NOMO-1 (cell line): Measurements from ENCODE around the gene C1QTNF1.

Experiments
- DNase-seq, 2 experiments: peaks; one replicate each; lab custom pipeline; 2025; ENCODE audit not compliant: unreplicated experiment in 2 of 2; lab: John Stamatoyannopoulos, UW

The C1QTNF1 gene

DNA sequence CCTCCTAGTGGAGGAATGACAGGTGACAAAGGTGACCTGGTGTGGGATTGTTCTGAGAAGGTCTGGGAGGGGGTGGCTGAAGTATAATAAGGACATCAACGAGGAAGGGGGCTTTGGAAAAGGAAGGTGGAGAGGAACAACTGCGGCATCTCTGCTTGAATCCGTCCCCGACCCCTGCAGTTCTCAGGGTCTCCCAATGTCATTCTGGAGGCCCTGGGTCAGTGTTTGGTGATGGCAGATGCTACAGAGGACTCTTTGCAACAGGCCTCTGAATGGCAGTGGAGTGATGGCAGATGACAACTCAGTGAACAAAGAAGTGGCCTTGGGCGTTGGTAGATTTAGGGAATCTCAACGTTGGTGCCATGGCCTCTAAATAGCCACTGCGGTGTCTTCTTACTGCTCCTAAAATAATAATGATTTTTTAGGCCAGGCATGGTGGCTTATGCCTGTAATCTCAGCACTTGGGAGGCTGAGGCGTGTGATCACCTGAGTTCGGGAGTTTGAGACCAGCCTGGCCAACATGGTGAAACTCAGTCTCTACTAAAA is 52.0 kb downstream of the C1QTNF1 start:
- no peak for DNase-seq

DNA sequence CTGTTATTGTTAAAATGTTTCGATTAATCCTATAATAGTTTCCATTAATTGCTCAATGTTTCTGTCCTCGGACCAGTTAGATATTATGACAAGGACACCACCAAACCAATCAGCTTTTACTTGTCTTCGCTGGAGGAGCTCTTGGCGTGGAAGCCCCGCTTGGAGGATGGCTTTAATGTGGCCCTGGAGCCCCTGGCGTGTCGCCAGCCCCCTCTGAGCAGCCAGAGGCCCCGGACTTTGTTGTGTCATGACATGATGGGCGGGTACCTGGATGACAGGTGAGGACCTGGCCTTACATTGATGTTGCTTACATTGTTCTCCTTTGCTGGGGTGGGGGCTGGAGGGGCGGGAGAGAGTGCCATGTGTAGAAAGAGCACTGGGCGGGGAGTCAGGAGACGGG is 53.6 kb downstream of the C1QTNF1 start:
- no peak for DNase-seq

DNA sequence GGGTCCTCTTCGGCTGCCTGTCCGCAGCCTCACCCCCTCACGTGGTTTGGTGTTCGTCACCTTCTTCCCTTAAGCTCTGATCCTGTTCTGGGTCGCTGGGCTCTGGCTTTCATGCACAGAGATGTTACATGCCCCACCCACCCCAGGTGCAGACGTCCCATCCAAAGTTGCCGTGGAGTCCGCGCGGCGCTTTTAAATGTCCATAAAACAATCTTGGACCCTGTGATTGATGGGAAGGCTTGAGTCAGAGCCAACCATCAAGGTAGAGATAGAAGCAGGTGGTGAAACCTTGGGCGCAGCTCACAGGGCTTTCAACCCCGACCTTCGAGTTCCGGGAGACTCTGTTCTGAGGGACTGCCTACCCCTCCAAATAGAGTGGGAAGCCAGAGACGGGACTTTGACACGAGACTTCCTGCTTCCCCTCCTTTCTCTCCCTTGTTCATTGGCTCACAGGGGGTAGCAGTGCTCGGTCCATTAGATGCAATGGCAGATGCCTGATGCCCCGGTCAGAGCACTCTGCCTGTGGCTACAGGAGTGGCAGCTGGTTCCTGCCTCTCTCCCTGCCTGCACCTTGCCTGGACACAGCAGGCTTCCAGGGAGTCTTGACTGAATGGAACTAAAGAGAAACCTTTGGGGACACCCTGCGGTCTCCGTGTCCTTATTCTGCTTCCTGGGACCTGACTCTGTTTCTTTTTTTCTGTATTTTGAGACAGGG is 54.7 kb downstream of the C1QTNF1 start:
- DNase-seq, result no peak

DNA sequence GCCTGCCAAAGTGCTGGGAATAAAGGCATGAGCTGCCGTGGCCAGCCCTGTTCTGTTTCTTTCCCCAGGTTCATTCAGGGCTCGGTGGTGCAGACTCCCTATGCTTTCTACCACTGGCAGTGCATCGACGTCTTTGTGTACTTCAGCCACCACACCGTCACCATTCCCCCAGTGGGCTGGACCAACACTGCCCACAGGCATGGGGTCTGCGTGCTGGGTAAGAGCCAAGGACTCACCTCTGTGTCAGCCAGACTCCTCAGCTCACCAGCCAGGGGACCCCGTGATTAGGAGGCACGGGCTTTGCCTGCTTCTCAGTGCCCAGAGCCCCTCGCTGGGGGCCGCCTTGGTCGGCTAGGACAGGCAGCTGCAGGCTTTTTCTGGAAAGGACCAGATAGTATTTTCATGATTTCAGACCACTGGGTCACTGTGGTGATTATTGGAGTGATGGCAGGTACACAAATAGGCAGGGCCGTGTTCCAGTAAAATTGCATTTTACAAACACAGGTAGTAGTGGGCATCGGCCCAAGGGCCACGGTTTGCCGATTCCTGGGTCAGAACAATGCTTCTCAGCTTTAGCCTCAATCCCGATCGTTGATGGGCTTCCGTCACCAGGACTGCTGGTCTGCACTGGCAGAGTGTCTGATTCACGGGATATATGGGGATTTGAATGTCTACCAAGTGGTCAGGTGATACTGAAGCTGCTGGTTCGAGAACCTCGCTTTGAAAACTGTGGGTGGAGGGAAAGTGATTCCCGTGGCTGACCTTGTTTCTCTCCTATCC is 55.6 kb downstream of the C1QTNF1 start:
- no peak for DNase-seq

DNA sequence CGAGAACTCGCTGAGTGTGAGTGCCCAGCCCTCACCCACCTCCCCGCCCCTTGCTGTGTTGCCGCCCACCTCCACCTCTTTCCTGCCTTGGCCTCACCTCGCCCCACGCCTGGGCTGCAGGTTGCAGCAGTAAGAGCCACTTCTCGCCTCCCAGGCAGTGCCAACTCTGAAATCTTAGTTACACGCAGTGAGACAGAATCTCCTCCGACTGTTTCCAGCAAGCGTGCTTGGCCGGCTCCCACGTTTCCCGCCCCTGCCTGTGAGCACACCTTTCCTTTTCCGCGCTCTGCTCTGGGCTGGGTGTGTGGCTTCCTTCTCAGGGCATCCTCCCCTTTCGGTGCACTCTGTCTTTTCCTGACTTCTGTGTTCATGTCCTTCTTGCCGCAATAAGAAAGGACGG is 56.4 kb downstream of the C1QTNF1 start:
- no peak for DNase-seq

DNA sequence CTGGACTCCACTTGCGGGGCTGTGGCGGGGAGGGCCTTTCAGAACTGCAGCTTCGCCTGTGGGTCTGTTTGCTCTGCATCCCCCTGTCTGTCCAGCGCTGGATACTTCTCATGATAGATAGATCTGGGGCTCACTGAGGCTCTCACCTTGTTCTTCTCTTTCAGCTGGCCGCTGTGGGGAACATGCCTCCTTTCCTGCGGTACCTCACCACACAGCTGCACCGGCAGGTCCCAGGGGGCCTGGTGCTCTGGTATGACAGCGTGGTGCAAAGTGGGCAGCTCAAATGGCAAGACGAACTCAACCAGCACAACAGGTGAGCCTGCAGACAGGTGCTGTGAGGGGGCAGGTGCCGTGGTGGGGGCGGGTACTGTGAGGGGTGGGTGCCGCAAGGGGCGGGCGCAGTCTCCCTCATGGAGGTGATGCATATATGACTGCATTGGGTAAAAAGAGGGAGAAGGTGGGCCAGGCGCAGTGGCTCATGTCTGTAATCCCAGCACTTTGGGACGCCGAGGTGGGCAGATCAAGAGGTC is 56.9 kb downstream of the C1QTNF1 start:
- no peak for DNase-seq

DNA sequence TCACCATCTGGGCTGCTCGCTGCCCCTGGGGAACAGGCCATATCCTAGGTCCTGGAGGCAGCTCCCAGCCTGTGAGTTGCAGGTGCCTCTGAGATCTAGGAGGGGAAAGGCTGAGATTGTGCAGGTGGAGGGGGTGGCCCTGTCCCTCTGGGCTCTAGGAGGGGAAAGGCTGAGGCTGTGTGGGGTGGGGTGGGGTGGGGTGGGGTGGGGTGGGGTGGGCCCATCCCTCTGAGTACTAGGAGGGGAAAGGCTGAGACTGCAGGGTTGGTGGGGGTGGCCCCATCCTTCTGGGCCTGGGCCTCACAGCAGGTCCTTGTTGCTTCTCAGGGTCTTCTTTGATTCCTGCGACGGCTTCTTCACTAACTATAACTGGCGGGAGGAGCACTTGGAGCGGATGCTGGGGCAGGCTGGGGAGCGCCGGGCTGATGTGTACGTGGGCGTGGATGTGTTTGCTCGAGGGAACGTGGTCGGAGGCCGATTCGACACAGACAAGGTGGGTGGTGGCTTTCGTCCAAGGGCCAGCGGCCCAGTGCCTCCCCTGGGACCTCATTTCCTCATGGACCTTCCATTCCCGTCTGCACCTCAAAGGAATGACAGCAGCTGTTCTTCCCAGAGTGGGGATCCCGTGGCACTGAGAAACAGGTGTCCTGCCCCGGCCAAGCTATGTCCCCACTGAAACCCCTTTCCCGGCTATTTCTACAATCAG is 57.8 kb downstream of the C1QTNF1 start:
- no peak for DNase-seq

DNA sequence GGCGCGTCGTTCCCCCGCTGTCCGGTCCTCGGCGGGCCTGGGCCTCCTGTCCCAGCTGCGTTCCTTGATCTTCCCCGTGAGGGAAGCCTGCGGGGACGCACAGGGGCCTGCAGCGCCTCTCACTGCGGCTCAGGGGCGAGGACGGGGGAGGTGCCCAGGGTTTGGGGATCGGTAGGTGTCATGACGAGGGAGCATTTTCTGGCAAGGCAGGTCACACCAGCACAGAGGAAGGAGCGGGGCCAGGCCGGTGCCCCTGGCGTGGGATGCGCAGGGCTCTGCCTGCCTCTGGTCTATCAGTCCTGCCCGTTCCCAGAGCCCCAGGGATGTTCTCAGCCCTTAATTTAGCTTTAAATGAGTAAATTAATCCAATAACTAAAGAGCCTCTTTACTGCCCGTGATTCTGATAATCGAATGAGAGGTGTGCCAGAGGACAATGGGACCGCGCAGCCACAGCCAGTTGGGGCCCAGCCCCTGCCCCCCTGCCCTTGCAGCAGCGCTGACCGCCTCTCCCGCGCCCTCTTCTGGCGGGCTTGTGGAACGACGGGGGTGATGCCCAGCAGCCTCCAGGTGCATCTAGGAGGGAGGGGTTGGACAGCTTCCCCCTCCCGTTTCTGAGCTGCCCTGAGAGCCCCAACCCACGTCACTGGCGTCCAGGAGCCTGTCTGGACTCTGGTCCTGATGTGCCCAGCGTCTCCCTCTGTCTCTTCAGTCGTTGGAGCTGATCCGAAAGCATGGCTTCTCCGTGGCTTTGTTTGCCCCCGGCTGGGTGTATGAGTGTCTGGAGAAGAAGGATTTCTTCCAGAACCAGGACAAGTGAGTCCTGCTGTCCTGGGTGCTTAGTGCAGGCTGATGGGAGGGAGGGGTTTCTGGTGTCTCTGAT is 58.6 kb downstream of the C1QTNF1 start:
- peak; percentile 20 to 25 for DNase-seq

DNA sequence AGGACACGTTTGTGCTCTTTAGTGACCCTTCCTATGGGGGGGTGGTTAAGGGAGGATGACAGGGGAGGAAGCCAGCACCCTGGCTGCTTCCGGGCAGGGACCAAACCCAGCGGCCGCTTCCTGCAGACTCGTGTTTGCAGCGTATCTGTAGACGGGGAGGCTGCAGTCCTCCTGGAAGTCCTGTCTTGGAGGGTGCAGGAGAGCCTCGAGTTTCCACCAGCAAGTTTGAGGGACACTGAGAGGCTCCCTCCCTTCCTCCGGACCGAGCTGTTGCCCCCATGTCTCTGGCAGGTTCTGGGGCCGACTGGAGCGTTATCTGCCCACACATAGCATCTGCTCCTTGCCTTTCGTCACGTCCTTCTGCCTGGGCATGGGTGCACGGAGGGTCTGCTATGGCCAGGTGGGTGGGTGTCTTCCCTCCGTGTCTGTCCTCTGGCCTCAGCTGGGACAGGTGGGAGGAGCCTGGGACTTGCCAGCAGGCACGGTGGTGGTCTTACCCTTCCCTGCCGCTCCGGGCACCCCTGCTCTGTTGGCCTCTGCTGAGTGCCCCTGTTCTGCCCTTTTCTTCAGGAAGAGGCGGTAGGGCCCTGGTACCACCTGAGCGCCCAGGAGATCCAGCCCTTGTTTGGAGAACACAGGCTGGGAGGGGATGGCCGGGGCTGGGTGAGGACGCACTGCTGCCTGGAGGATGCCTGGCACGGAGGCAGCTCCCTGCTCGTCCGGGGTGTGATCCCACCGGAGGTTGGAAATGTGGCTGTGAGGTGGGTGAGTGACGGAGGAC is 59.4 kb downstream of the C1QTNF1 start:
- no peak for DNase-seq

DNA sequence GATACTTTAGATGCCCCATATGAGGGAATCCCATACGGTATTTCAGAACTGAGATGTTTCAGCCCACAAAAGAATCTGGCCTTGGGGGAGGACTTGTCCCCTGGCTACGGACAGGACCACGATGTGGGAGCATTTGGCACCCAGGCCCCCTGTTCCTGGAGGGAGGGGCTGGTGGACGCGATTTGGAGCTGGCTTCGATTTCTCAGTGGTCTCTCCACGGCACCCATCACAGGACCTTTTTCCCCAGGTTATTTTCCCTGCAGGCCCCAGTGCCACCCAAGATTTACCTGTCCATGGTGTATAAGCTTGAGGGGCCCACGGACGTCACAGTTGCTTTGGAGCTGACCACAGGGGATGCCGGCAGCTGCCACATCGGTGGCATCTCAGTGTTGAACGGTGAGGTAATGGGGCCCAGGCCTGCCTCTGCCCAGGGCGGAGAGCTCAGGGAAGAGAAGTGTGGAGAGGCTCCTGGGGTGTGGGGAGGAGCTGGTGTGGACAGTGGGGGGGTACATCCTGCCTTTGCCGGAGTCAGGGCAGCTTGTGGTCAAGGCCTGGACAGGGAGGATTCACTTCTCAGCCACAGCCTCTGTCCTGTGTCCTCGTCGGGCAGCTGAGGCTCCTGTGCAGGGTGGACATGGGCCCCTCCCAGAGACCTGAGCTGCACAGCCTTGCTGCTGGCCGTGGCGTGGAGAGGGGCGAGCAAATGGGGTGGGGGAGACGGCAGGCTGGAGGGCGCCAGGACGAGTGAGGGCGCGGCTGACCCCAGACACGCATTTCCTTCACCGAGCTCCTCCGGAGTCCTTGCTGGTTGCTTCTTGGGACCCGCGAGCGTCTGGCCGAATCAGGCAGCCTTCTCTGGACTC is 60.6 kb downstream of the C1QTNF1 start:
- DNase-seq, result no peak

DNA sequence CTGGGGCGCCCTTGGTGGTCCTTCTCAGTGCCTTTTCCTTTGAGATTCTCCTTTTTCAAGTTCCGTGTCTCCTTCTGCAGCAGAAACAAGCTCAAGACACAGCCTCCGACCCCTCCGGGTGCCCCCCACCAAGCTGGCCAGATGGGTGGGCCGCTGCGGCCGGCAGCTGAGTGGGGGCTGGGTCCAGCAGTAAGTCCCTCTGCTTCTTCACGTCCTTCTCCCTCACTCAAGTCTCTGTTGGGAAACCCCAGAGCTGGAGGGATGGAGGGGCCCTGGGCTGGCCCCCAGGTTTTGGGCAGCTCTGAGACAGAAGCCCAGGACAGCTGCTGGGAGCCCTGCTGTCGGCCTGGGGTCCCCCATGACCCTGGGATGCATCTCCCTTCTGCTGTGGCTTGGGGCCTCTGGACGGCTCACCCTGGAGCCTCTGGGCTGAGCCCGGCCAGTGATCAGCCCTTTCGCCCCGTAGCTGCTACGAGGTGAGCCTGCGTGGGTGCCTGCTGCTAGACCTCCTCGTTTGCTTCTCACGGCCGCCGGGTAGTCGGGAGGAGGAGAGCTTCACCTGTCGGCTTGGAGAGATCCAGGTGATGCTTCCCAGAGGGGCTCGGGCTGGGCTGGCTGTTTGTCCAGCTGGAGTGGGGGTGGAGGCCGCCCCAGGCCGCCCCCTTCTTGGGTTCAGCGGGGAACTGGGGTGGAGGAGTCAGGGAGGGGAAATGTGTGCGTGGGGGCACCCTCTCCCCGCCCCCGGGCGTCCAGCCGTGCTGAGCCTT is 61.4 kb downstream of the C1QTNF1 start:
- DNase-seq, result no peak

DNA sequence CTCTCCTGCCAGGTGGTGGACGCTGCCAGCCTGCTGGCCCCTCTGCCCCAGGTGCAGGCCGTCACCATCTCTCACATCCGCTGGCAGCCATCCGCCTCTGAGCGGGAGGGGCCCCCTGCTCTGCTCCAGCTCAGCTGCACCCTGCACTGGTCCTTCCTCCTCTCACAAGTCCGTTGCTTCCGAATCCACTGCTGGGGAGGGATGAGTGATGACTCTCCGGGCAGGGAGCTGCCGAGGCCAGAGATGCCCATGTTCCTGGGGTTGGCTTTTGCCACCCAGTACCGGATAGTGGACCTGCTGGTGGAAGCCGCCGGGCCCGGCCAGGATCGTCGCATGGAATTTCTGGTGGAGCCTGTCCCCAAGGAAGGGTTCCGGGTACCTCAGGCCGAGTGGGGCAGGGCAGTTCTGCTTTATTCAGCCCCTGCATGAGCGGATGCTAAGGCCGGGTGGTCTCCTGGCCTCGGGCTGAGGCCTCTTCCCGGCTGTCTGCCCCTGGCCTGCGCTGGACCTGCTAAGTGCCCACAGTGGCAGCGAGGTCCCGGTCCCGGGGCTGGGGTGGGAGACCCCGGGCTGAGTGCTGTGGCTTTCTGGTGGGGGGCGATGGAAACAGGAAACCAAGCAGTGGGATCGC is 62.1 kb downstream of the C1QTNF1 start:
- no peak for DNase-seq

DNA sequence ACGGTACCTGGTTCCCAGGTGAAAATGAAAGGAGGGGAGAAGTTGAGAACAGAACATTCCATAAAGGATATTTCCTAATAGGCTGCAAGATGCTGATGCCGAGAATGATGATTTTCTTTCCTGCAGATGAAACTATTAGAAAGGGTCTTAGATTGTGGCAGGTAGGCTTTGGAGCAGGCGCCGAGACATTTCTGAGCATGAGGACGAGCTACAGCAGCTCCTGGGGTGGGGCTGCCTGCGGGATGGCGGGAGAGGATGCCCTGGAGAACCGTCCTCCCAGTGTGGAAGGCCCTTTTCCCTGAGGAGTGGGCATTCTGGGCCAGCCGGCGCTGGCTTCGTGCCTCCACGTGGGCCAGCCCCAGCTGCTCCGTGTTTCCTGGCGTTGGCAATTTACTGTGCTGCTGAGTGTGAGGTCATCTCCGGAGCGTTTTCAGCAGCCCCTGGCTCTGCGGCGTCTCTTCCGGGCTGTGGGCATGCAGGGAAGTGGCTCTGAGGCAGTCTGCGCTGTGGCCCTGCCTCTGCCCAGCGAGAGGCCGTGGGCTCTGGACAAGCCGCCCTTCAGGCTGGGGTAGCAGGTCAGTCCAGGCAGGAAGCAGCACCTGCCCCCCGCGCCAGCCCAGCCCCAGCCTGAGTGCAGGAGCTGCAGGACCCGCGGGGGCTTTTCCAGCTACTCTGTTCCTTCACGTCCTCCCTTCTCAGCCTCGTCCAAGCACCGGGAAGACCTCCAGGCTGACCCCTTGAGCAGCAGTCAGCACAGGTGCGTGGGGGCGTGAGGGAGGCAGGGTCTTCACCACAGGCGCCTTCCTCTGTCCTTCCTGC is 62.8 kb downstream of the C1QTNF1 start:
- DNase-seq, result no peak

DNA sequence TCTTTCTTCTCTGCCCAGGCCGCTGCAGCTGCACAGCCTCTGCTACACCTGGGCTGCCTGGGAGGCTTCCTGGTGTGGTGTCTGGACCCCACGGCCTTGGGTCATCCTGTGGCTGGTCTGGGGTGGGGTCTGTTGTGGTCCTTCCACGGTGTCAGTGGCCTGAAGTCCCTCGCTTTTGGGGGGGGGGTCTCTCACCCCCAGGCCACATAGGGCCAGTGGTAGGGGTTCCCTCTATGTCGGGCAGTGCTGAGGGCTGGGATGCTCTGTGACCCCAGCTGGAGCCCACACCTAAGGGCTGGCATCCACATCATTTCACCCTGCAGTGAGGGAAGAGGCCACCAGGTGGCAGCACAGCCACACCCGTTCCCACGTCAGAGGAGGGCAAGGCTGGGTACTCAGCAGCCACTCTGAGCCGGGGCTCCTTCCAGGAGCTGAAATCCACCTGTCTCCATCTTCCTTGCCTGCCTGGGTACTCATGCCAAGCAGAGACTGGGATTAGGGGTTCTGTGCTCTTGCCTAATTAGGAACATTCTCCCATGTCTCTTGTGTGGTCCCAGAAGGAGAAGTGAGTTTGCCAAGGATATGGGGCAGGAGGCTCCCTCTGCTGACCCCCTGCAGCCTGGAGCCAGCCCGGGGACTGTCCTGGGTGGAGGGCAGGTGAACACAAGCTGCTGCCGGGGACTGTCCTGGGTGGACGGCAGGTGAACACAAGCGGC is 63.6 kb downstream of the C1QTNF1 start:
- DNase-seq, result peak; percentile 14 to 20

DNA sequence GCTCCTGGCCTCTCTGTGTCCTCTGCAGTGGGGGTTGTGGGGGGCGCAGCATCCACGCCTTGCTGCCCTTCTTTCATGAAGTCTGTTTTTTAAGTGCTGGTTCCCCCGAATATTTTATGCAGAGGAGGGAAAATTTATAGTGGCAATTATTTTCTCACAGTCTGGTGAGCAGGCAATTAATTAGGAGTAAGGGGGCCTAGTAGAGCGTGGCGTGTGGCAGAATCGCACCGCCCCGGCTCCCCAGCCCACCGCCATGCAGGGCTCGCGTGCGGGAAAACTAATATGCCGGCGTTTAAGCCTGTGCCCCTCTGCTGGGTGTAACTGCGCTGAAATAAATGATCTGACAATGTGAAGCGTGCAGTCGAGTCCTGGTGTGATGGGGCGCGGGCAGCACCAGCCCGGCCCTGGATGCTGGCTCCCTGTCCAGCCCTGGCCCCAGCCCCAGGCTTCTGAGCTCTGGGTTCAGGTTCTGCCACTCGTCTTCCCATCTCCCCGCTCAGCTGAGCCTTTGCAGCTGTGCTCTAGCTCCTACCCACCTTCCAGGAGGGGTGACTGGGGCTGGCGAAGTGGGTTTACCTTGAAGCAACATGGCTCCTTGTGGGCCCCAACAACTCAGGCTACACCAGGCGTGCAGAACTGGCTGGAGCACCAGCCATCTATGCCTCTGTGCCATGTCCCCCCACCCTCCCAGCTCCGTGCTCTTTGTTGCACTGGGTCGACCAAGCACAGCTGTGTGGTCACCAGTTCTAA is 64.5 kb downstream of the C1QTNF1 start:
- DNase-seq, result no peak
